Measurements from ENCODE around the gene SPOCK3.

Gene SPOCK3

DNA sequence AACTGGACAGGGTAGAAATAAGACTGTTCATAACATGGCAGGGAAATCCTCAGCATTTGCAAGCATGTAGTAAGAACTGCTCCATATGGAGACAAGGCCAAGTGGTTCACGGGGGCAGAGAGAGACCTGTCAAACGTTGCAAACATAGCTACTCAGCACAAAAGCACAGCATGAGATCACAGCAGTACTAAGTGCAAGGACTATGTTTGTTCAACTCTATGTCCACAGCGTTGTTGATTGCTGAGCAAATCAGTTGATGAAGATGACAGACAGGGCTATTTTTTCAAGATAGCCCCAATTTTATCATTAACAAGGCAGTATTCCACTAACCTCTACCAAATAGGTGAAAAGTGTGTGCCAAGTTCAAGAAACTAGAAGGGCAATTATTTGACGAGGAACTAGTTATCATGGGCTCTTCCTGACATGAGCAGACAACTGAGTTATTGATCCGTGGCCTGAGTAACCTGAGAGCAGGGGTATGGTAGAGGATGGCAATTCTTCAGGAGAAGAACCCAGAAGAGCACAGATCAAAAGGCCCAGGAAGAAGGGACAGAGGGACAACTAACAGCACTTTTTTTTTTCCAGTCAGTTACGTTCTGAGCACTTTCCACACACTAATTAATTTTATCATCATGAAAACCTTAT lies 57.4 kb downstream of the SPOCK3 start:
- no peak for DNase-seq (ENCODE audit: low spot score)

DNA sequence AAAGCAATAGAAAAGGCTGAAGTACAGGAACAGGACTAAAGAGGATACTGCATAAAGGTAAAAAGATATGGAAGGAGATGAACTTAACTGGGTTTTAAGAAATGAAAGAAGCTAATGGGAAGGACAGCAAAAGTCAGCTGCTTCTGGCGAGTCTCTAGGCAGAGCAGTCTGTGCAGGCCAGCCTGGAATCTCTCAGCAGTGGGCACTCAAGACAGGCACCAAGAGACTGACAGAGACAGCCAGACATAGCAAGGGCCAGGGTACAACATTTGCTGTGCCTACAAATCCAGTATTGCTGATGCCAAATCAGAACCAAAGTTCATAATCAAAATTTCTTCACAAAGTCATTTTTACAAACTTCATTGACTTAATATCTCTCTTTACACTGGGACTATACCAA lies 62.4 kb downstream of the SPOCK3 start:
- no peak for DNase-seq (ENCODE audit: low spot score)

DNA sequence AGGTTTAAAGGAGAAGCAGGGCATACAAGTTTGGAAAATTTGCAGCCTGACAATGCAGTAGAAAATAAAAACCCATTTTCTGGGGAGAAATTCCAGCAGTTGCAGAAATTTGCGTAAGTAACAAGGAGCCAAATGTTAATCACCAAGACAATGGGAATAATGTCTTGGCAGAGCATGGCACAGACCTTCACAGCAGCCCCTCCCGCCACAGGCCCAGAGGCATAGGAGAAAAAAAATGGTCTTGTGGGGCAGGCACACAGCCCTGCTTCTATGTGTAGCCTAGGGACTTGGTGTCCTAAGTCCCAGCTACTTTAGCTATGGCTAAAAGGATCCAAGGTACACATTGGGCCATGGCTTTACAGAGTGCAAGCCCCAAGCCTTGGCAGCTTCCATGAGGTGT lies 65.7 kb downstream of the SPOCK3 start:
- no peak for DNase-seq (ENCODE audit: low spot score)

DNA sequence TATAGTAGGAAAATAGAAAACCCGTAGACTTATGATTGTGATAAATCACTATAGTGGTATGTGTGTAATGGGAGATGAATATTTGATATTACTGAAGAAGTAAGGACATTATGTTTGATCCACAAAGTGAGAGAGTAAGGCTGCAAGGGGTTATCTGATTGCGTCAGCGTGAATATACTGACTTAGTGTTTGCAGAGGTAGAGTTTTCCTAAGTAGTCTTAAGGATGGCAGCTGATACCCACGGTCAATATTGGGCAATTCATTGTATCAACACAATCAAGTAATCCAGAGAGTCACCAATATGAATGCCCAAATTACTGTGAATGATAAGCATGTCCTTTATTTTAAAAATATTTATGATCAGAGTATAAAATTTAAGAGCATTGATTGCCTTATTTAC lies 83.7 kb downstream of the SPOCK3 start:
- no peak for DNase-seq (ENCODE audit: low spot score)

DNA sequence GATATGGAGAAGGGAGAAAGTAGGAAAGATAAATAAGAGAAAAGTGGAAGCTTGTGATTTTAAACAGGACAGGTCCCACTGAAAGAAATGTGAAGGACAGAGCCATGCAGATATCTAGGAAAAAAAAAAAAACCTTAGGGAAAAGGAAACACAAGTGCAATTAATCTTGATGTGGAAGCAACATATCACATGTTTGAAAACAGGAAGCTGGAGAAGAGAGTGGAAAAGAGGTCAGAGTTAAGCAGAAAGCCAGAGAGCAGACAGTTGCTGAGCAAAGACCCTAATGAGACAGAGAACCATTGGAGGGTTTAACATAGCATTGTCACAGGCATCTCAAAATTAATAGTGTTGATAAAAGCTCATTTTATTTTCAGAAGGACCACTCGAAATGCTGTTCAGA lies 89.7 kb downstream of the SPOCK3 start:
- DNase-seq (ENCODE audit: low spot score): no peak

DNA sequence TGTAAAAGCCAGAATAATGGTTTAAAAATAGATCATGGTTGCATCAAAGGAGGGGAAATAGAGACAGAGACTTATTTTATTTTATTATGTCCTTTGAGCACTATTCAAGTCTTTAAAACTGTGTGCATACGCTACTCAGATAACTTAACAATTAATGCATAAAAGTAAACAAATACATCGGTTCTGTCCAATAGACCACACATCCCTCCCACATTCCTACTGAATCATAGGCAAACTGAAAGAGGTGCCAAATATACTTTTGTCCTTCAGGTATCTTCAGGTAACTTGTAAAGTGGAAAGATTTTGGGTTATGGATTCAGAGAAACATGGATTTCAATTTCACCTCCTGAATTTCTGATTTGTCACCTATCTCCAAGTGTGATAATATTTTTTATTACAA lies 91.3 kb downstream of the SPOCK3 start:
- no peak for DNase-seq (ENCODE audit: low spot score)

DNA sequence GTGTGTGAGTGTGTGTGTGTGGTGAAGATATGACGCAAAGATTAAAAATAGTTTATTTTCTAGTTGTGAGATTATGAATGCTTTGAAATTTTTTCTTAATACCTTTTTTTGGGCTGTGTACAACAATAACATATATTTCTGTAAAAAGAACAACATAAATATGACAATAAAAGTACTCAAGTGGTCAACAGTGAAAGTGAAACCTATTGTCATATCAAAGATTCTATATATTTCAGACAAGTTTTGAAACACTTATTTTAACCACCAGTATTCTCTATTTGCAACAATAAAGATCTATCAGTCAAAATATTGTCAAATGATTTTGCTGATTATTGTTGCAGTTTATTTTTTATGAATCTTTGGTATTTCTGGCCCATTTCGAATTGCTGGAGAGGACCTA lies 98.0 kb downstream of the SPOCK3 start:
- DNase-seq (ENCODE audit: low spot score): no peak

DNA sequence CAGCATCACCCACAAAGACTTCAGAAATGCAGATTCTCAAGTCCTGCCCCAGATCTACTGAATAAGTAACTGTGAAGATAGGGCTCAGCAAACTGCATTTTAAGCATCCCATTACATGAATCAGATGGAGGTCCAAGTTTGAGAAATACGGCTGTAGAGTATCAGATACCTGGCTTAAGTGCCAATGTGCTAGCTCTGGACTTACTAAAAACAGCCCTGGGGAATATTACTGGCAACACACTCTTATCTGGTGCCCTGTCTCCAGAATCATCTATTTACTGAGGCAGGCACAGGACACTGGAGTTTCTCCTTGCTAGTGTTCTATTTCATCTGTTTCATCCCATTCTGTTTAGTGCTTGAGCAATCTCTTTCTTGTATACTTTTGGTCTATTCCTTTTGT lies 105.1 kb downstream of the SPOCK3 start:
- DNase-seq (ENCODE audit: low spot score): no peak

DNA sequence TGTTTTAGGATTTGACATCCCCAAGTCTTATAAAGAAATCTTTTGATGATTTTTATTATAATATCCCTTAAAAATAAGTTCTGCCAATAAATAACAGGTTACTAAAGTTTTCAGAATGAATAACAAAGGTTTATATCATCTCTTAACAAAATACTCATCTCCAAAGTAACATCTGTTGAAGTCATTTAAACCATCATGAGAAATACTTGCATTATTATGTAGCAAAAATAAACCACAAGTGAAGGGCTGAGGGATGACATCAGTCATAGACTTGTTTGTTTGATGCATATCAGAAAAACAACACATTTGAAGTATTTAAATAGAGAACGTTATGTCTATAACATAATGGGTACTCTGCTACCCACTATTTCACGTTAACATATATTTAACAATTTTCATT lies 114.9 kb downstream of the SPOCK3 start:
- no peak for DNase-seq (ENCODE audit: low spot score)

DNA sequence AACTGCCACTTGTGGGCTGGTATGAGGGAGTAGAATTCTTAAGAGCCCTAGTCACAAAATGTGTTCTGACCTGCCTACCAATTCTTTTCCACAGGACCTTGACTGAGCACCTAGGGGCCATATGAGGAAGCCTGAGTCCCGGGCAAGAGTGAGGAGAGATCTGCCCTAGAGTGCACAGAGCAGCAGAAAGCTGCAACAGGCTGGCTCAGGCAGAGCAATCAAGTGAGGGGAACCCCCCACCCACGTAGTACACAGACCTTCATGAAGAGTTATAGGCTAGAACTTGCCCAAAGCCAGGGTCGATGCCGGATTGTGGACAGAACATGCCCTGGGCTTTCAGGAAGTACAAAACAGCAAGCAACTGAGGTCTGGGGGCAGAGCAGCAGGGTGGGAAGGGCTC lies 117.0 kb downstream of the SPOCK3 start:
- no peak for DNase-seq (ENCODE audit: low spot score)

DNA sequence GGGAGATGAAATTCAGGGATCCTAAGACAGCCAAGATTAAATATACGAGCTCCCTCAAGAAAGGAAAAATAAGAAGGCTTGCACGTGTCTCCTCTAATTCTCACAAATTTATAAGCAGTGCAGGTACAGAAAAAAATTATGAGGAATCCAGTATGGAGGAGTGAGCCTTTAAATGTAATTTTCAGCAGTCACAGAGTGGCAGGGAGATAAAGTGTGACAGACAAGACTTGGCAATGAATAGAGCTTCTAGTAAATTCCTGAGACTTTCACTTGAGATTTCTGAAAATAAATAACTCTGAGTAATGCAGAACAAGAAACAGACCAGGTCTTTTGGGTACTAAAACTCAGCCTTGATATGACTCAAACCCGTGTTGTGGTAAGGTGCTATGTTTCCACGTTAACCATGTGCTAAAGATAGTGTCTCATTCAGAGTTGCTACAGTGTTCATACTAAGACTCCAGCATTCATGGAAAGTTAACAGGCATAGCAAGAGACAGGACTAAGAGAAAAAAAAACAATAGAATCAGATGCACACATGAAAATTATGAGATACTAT lies 119.8 kb downstream of the SPOCK3 start:
- DNase-seq (ENCODE audit: low spot score): no peak

DNA sequence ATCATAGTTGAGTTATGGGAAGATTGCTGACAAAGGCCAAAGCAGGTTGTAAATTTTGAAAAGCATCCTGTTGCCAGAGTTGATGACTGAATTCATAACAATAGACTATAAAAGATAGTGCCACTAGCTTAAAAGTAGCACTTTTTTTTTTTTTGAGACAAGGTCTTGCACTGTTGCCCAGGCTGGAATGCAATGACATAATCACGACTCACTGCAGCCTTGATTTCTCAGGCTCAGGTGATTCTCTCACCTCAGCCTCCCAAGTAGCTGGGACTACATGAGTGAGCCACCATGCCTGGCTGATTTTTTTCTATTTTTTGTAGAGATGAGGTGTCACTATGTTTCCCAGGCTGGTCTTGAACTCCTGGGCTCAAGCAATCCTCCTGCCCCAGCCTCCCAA lies 122.7 kb downstream of the SPOCK3 start:
- DNase-seq (ENCODE audit: low spot score): no peak

DNA sequence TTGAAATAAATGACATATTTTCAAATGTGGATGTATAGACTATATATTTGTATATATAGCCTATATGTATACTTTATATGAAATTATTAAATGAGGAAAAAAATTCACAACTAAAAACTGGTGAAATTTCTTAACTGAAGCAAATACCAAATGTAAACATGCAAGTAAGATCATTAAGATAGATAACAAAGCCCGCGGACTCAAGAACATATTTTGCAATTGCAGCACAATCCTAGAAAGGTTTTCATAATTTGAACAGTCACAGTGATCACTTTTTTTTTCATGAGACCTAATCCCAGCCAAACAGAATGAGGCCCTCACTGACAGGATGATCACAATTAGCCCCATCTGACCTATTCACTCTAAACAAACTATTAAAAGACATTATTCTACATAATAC lies 123.2 kb downstream of the SPOCK3 start:
- DNase-seq (ENCODE audit: low spot score): no peak

DNA sequence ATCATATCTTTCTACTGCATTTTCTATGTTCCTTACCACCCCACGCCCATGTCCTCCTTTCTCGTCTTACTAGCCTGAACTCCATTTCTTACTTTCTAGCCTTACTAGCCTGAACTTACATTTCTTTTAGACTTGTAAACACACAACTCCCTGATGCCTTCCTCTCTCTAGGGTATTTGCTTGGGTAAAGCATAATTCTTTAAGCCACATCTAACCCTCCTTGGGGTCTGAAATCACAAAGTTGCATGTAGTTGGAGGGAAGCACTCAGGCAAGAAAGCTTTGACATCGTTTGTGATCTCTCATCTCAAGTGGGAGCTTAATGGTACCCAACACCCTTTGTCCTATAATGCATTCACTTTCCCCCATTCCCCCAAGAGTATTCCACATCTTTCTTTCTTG lies 124.4 kb downstream of the SPOCK3 start:
- DNase-seq (ENCODE audit: low spot score): no peak

DNA sequence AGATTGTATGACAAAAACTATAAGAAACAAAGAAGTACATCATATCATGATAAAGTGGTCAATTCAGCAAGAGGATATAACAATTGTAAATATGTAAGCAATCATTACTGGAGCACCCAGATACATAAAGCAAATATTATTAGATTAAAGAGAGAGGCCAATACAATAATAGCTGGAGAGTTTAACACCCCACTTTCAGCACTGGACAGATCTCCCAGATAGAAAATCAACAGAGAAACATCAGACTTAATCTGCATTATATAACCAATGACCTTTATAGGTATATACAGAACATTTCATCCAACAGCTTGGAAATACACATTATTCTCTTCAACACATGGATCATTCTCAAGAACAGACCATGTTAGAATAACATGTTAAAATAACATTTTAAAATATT lies 128.4 kb downstream of the SPOCK3 start:
- DNase-seq (ENCODE audit: low spot score): no peak

DNA sequence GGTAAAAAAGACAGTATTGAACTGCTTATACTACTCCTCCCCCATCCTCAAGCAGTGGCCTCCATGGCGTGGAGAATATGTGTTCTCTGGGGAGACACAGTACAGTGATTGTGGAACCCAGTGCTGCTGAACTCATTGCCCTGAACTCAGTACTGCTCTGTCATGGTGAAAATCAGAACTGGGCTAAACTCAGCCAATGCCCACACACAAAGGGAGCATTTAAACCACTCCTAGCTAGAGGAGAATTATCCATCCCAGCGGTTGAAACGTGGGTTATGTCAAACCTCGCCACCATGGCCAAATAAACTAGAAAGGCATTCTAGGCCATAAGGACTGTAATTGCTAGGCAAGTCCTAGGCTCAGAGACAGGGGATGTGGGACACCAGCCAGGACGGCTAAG lies 131.8 kb downstream of the SPOCK3 start:
- no peak for DNase-seq (ENCODE audit: low spot score)

DNA sequence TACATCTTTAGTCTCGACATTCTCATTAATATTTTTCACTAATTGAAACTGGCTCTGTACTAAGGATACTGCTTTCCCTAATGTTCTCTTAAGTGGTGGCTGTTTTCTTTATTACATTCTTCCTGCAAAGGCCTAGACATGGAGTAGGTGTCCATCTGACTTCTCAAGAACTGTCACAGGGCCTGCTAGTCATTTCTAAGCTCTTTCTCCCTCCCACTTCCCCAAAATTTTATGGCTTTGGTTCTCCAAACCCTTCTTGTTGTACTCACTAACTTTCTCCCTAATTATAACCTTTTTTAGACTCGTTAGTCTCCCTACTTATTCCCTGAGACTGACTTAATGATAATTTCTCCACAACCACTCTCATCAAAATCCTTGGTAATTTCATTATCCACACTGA lies 133.3 kb downstream of the SPOCK3 start:
- DNase-seq (ENCODE audit: low spot score): no peak

DNA sequence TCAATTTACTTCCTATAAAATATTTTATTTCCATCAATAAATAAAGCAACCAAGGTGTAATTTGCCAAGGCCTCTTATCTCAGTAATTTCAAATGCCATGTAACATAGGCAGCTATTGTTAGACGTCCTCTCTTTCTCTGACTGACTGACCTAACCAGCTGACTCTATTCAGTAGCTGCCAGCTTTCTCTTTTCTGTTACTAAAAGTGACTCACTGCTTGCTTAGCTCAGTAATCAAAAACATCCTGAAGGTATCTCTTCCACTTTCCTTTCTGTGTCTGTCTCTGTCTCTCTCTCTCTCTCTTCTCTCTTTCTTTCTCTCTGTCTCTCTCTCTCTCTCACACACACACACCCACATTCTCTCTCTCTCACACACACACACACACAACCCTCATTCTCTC lies 134.2 kb downstream of the SPOCK3 start:
- DNase-seq (ENCODE audit: low spot score): no peak

DNA sequence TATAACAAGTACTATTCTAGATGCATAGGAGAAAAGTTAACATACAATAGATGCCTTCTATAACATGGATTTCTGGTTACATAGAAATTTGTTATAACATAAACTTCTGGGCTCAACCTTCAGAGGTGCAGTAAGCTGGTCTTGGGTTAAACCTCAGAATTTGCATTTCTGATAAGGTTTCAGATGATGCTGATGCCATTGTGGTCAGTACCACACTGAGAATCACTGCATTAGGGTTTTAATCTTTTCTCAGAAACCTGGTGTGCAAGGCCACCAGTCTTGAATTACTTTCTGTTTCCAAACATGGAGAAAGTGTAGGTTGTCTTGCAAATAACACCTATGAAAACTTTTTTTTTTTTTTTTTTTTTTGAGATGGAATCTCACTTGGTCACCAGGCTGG lies 146.2 kb downstream of the SPOCK3 start:
- DNase-seq (ENCODE audit: low spot score): no peak

DNA sequence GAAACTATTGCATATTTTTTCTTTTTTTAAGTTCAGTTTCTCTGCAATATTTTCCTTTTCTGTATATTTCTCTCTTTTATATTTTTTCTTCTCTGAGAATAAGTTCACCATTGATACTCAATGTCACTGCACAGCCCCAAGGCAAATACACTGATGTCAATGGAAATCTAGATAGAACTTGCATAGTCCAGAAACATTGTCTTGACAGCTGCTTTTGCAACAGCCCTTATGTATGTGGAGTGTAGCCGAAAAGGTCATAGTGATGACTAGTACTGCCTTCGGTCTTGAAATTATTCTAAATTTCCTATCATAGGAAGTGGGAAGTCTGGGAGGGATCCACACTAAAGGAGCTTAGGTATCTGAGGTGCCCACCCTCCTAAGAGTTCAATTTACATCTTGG lies 150.0 kb downstream of the SPOCK3 start:
- DNase-seq (ENCODE audit: low spot score): no peak

DNA sequence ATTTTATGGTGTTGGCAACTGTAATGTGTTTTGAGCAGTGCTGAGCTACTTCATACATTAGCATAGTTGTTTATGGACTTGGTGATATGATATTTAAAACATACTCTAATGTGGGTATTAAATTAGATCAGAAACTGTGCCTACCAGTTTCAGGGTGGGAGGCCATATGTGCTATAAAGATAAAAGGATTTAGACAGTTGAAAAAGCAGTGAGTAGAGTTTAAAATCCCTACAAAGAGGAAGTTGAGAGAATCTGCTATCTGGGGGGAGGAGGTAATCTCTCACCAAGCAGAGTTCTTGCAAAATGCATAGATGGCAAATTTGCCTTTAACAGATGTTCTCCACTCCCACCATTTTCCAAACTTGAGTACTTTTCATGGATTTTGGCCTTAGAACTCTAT lies 154.5 kb downstream of the SPOCK3 start:
- DNase-seq (ENCODE audit: low spot score): no peak

DNA sequence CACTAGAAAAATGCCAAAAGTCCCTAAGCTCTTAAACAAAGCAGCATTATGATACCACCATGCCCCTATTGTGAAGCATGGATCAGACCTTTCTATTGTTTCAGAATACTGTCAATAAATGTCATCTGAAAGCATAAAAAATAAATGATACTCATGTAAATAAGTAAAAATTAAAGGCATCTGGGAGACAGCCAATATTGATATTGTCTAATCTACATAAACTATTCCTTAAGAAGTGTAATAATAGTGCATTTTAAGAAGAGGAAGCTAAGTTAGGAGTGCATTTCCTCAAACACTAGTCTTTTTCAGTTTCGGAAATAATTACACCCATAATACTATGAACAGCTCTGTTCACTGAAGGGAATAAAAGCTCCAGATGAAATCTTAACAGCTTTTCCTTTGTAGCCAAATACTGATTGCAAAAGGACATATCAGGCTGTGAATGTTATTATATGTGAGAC lies 181.6 kb downstream of the SPOCK3 start:
- DNase-seq (ENCODE audit: low spot score): no peak

DNA sequence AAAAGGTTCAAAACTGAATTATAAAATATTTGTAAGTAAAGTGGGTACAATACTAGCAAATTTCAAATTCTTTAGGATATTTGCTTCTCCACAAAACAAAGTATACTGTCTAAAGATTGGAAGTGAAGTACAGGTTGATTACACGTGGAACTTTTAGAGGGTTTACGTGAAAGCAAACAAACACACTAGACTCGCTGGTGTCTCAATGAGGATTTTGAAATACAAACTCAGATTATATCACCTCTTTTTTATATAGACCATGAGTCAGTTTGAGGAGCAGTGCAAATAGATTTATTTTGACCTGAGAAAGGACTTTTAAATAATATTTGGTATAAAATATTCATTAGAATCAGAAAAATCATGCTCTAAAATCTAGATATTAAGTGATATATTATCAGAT lies 185.0 kb downstream of the SPOCK3 start:
- no peak for DNase-seq (ENCODE audit: low spot score)

DNA sequence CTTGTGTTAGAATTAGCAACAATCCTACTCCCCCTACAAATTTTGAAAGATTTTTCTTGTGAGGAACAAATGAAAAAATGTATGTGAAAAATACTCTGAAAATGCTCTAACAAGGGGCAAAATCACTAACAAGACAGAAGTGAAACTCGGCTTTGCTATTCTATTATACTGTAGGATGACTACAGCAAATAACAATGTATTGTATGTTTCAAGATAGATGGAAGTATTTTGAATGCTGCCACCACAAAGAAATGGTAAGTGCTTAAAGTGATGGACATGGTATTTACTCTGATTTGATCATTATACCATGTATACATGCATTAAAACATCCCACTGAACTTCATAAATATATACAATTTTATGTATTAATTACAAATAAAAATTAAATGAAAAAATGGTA lies 192.8 kb downstream of the SPOCK3 start:
- no peak for DNase-seq (ENCODE audit: low spot score)

DNA sequence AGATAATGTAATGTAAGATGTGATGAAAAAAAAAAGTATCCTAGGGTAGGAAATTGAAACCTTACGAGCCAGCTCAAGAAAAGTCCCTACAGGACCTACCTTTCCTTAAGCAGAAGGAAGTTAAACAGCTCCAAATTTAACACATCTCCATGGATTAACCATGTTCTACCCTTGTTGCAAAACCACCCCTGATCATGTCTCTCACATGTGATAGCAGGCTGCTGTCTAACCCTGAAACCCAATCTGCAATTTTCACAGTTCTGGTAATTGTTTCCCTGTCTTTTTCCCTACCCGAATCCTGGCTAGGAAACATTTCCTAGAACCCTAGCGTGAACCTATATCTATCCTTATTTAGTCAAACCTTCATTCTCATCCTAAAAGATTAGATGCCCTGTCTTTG lies 198.9 kb downstream of the SPOCK3 start:
- no peak for DNase-seq (ENCODE audit: low spot score)
